K562 (cell line): ENCODE data around the gene PPP6R3.

Experiments used
- CEBPZ ChIP-seq: fragments of 150-350 bp; IDR thresholded peaks from 2 replicates; pipeline ENCODE4 v1.6.1; 2014; ENCODE audit warnings: low read depth, mild to moderate bottlenecking, low read length, borderline replicate concordance
- CHD4 ChIP-seq: fragments of 200-600 bp; sonication (generic); IDR thresholded peaks from 3 replicates; pipeline ENCODE4 v1.6.1; 2012; ENCODE audit warnings: low read depth, mild to moderate bottlenecking, mixed read lengths, low read length, inconsistent platforms; ENCODE audit not compliant: insufficient read depth, insufficient replicate concordance, poor library complexity, severe bottlenecking
- CTCF ChIP-seq, 3 experiments: IDR thresholded peaks in 2 of 3; conservative IDR thresholded peaks in 1 of 3; 2 replicates each; pipeline ENCODE4 v1.5.1; 2011 to 2012; ENCODE audit warnings: low read length in 3 of 3, mild to moderate bottlenecking in 3 of 3, control low read depth in 2 of 3, improper control_type of control experiment in 1 of 3, inconsistent platforms in 1 of 3, low read depth in 1 of 3, mixed read lengths in 1 of 3, moderate library complexity in 1 of 3; ENCODE audit not compliant: insufficient read depth in 2 of 3
- ID3 ChIP-seq, 2 experiments: fragments of 250-450 bp in 1 of 2; fragments of 450-650 bp in 1 of 2; sonication (Bioruptor Pico) in 1 of 2; IDR thresholded peaks; 2 replicates each; pipeline versions ENCODE4 v1.6.1 to v1.8.0; 2016 to 2021; ENCODE audit warnings: mild to moderate bottlenecking in 2 of 2, moderate library complexity in 2 of 2, missing compliant biosample characterization in 1 of 2, missing genetic modification characterization in 1 of 2
- JUNB ChIP-seq: fragments of 450-650 bp; formaldehyde crosslinking; conservative IDR thresholded peaks from 2 replicates; pipeline ENCODE4 v1.4.0; 2020; ENCODE audit warnings: mild to moderate bottlenecking
- KLF16 ChIP-seq: IDR thresholded peaks from 2 replicates; pipeline ENCODE4 v1.6.1; 2016; ENCODE audit warnings: antibody characterized with exemption
- POLR2A ChIP-seq: fragments of 450-650 bp; conservative IDR thresholded peaks from 2 replicates; pipeline ENCODE4 v1.6.1; 2016
- RAD21 ChIP-seq, 2 experiments: fragments of 250-450 bp in 1 of 2; fragments of 450-650 bp in 1 of 2; sonication (Bioruptor Pico) in 1 of 2; formaldehyde crosslinking in 1 of 2; IDR thresholded peaks in 1 of 2; conservative IDR thresholded peaks in 1 of 2; 2 replicates each; pipeline versions ENCODE4 v1.4.0 to v1.8.0; 2020 to 2022; ENCODE audit warnings: mild to moderate bottlenecking in 2 of 2, moderate library complexity in 1 of 2
- RFX5 ChIP-seq: IDR thresholded peaks from 2 replicates; pipeline ENCODE4 v1.6.1; 2011; ENCODE audit warnings: low read depth, mild to moderate bottlenecking, improper control_type of control experiment, low read length
- SMARCA4 ChIP-seq: fragments of 450-650 bp; IDR thresholded peaks from 2 replicates; pipeline ENCODE4 v1.6.1; 2016
- ZBTB26 ChIP-seq: fragments of 450-650 bp; formaldehyde crosslinking; IDR thresholded peaks from 2 replicates; pipeline ENCODE4 v1.4.0; 2022; ENCODE audit warnings: missing genetic modification characterization
- ZFX ChIP-seq: sonication (generic); formaldehyde crosslinking; IDR thresholded peaks from 2 replicates; pipeline ENCODE4 v1.8.0; 2022; ENCODE audit warnings: mild to moderate bottlenecking, missing genetic modification reagents, moderate library complexity
- ZNF778 ChIP-seq: fragments of 450-650 bp; formaldehyde crosslinking; IDR thresholded peaks from 2 replicates; pipeline ENCODE4 v1.4.0; 2020; ENCODE audit warnings: mild to moderate bottlenecking, moderate library complexity

GRCh38 chr11:68664906-68665305 lies 204.4 kb downstream of the PPP6R3 start:
- TF ChIP-seq ID3 (CRISPR knock-in tag; IDR thresholded peaks at IDR 0.05) (no peak), ID3 (tag; IDR thresholded peaks at IDR 0.05) (no peak), ZNF778 (no peak), CEBPZ (no peak), JUNB (no peak), CTCF (IDR thresholded peaks at IDR 0.05 in 2 of 3, conservative IDR thresholded peaks at IDR 0.05 in 1 of 3; ENCODE audit: insufficient read depth in 2 of 3, low read depth in 1 of 3, low read length in 3 of 3) (no peak), ZBTB26 (CRISPR knock-in tag) (no peak), KLF16 (no peak), ZFX (no peak), RAD21 (CRISPR knock-in tag; conservative IDR thresholded peaks at IDR 0.05 in 1 of 2, IDR thresholded peaks at IDR 0.05 in 1 of 2) (no peak), POLR2A (no peak), CHD4 (no peak), SMARCA4 (no peak), RFX5 (no peak)
